ENCODE data around the gene ZBED3.
"Not testable (repeated sequence)": the region's sequence is repeated elsewhere in the genome, so short reads cannot be mapped to it uniquely, and the experiment has no call there.

ZBED3 gene, protein sequence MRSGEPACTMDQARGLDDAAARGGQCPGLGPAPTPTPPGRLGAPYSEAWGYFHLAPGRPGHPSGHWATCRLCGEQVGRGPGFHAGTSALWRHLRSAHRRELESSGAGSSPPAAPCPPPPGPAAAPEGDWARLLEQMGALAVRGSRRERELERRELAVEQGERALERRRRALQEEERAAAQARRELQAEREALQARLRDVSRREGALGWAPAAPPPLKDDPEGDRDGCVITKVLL

DNA sequence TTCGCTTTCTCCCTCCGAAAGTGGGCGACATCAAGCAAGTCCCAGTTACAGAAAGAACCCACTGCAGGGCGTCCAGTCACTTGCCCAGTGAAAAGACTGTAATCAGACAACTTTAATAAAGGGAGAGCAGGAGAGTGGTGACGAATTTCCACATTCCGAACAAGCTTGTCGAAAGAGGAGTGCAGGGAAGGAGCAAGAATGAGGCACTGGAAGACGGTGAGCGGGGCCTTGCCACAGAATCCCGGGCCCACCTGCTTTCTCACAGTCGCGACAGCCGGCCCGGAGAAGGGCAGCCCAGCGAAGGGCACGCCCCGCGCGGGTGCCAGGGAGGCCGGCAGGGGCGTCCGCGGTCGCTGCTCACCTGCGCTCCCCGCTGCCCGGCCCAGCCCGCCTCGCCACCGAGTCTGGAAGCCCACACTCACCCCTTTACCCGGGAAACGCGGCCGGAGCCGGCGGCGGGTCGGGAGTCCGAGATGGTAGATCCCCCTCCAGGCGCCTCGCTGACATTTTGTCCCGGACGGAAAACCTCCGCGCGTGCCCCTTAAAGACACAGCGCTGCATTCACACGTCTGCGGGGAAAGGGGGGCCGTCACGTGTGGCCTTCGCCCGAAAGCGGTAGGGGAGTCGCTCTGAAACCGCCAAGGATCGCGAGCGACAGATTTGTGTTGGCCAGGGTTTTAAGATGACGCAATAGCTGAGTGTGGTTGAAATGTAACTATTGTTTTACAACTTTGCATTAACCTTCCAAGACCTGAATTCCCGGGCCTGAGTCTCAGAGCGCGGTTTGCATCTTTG lies at the start of gene ZBED3:
Gene ZBED3, minus strand, starts transcription at position 597 of the 795 bp plus-strand sequence. CDS start 9,407 bp downstream, outside the sequence.
- FAIRE-seq, result no peak

GRCh38 chr5:77133061-77133758 lies 46.1 kb upstream of the ZBED3 start:
- no peak for FAIRE-seq

DNA sequence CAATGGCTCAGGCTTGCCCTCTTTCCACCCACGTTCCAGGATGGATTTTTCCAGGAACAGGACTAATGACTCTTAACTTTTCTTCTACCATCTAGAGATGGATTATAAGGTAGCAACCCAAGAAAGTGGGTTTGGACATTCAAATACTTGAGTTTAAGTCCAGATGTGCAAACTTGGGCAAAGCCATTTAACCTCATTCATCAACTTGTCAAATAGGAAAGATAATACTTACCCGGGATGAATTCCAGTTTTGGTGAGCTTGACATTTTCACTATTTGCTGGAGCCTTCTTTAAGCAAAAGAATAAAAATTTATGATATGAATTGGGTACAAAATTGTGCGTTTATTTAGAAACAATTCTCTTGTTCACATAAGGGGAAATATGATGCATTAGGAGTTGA lies 44.3 kb upstream of the ZBED3 start:
- FAIRE-seq, result no peak

- FAIRE-seq, result no peak
Observed at GRCh38 chr5:77129391-77129990, 42.4 kb upstream of the ZBED3 start.

DNA sequence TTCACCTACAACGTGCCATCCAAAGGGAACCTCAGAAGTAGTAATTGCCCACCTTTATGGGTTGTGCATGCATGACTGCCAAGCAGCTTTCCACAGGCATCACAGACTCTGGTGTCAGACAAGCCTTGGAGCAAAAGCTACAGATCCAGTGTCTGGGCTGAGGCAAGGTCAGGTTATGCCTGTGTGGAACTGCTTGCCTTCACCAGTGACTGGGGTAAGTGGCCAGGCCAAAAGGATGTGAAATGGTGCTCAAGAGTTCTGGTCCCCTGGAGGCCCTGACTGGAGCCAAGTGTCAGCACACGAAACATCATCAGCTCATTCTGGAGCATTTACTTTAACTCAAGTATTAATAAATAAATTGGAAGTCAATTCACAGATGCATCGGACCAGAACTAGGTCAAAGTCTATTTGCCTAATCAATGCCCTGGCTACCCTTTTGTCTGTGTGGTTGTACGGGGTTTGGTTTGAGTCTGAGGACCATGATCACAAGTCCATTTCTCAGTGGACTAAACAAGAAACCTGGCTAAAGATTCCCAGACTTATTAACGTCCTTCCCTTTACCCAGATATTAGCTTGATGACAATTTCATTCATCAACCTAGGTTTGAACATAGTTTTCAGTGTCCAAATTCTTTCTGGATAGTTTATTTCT lies 41.5 kb upstream of the ZBED3 start:
- FAIRE-seq, result no peak

DNA sequence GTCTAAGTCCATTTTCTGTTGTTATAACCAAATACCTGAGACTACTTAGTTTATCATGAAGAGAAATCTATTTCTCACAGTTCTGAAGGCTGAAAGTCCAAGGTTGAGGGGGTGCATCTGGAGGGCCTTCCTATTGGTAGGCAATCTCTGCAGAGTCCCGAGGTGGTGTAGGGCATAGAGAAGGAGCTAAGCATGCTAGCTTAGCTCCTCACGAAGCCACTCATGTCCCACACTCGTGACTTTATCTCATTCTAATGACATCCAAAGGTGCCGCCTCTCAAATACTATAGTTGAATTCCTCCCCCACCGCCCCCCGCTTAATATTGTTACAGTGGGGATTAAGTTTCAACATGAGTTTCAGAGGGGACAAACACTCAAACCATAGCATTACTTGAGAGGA lies 36.0 kb upstream of the ZBED3 start:
- FAIRE-seq, result no peak

GRCh38 chr5:77120706-77121105 lies 33.6 kb upstream of the ZBED3 start:
- FAIRE-seq, result no peak

DNA sequence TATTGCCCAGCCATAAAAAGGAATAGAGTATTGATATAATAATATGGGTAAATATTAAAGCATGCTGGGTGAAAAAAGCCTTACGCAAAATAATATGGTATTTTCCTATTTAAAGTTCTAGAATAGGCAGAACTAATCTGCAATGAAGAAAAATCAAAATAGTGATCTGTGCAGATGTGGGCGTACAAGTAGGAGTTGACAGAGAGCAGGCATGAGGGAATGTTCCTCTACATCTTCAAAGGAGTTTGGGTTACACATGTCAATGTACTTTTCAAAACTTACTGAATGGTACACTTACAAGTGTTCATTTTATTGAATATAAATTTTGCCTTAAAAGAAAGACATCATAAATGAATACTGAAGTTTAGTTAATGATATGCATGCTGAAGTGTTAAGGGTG lies 33.0 kb upstream of the ZBED3 start:
- FAIRE-seq, result no peak

GRCh38 chr5:77117161-77117560 lies 30.1 kb upstream of the ZBED3 start:
- FAIRE-seq, result no peak

GRCh38 chr5:77107035-77107434 lies 19.9 kb upstream of the ZBED3 start:
- not testable (repeated sequence) for FAIRE-seq

DNA sequence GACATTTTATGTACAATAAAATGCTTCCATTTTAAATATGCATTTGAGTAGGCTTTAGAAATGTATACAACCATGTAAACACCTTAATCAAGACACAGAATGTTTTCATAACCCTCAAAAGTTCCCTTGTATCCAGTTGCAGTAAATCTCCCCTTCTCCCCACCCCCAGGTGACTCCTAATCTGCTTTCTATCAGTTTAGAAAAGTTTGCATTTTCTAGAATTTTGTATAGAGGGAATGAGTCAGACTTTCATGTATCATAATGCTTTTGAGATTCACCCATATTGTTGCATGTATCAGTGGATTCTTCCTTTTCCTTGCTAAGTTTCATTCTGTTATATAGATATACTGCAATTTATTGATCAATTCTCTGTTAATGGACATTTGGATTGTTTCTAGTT lies 17.7 kb upstream of the ZBED3 start:
- FAIRE-seq, result no peak

- no peak for FAIRE-seq
Observed at GRCh38 chr5:77103457-77103856, 16.4 kb upstream of the ZBED3 start.

- no peak for FAIRE-seq
Observed at GRCh38 chr5:77102549-77102948, 15.5 kb upstream of the ZBED3 start.

- FAIRE-seq, result no peak
Observed at GRCh38 chr5:77101298-77101697, 14.2 kb upstream of the ZBED3 start.

GRCh38 chr5:77095189-77095588 lies 8.1 kb upstream of the ZBED3 start:
- no peak for FAIRE-seq

- FAIRE-seq, result no peak
Observed at GRCh38 chr5:77087484-77088261, 588 bp upstream of the ZBED3 start.

- FAIRE-seq, result no peak
Observed at GRCh38 chr5:77086368-77086688, 757 bp downstream of the ZBED3 start.

GRCh38 chr5:77083088-77083487 lies 4.0 kb downstream of the ZBED3 start:
- FAIRE-seq, result no peak

GRCh38 chr5:77082280-77082679 lies 4.8 kb downstream of the ZBED3 start:
- no peak for FAIRE-seq

DNA sequence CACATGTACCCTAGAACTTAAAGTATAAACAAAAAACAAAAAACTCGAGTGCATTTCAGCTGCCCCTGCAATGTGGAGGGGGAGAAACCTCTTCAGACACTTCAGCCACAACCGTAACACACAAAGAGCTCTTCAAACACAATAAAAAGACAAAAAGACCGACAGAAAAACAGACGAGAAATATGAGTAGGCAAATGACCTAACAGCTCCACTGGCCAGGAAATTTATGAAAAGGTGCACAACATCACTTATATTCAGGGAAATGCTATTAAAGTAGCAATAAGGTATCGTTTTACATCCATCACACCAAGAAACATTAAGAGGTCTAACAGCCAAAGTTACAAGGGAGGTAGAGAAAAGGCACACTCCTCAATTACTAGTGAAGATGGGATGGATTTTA lies 6.2 kb downstream of the ZBED3 start:
- FAIRE-seq, result no peak

DNA sequence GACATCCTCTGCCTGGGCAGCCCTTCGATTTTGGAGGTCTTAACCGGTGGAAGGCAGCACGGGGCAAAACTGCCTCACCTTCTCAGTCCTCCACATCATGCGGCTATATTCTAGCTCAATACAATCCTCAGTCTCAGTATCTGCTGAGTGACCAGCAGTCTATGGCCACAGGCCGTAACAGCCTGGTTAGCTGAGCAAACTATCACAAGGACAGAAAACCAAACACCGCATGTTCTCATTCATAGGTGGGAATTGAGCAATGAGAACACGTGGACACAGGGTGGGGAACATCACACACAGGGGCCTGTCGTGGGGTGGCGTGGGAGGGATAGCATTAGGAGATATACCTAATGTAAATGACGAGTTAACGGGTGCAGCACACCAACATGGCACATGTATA lies 6.6 kb downstream of the ZBED3 start:
- FAIRE-seq, result not testable (repeated sequence)

GRCh38 chr5:77077829-77078176 lies 9.3 kb downstream of the ZBED3 start:
- FAIRE-seq, result no peak
